Measurements from ENCODE around the gene IRS2. TPM values are rescaled to one million over a fixed set of nuclear protein-coding genes. Genes with fewer than 3 reads are reported as not detected.

The IRS2 gene
- polyA plus RNA-seq, 3 donors from 2014 or later: 0.57 to 2.6 (median 2.5) TPM

DNA sequence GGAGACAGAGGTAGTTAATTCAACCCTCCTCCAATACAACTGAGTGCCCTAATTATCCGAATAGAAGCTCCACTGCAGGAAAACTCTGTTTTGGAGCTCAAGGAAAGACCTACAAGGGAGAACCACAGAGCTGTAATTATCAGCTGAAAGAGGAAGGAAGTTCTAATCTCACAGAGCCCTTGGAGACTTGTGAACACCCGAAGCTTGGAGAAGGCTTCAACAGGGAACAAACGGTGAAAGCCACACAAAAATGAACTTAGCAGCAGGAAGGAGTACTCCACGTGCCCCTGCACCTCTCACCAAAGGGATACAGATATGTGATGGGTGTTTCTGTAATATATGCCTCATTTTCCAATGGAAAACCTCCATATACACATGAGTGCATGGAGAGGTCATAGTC, 61.1 kb downstream of the IRS2 start:
- no peak for DNase-seq
- no peak overlapping the region for H3K4me3 Mint-ChIP-seq
- no peaks in the 10 kb centered on the region for H3K4me1 Mint-ChIP-seq
- H3K27me3 Mint-ChIP-seq (ENCODE audit: low read depth in 3 of 3): peaks cover 2 to 9% (median 3%) of the 10 kb centered on the region in 3 donors
- no peaks in the 10 kb centered on the region for H3K36me3 Mint-ChIP-seq
- H3K27ac Mint-ChIP-seq: no peak overlapping the region
- peaks cover 0 to 2% (median 0%) of the 10 kb centered on the region in 6 donors for H3K9me3 Mint-ChIP-seq

DNA sequence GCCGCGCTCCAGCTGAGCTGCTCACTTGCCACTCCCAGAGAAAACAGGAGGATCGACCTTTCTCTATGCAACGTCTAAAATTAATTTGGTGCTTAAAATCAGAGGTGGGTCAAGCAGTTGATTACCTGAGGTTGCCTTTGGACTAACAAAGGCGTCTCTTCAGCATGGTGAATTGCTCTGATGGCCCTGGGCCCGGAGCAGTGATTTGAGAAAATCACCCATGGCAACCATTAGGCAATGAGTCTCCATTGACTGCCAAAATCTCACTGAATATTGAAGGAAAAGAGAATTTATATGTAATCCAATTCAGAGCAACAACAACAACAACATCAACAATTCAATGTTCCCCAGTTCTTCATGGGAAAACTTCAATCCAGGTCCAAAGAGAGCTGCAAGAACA, 61.8 kb downstream of the IRS2 start:
- H3K4me1 Mint-ChIP-seq: no peaks in the 10 kb centered on the region
- H3K36me3 Mint-ChIP-seq: no peaks in the 10 kb centered on the region
- no peak overlapping the region for H3K4me3 Mint-ChIP-seq
- H3K27ac Mint-ChIP-seq: no peak overlapping the region
- H3K27me3 Mint-ChIP-seq (ENCODE audit: low read depth in 3 of 3): peaks cover 1 to 6% (median 2%) of the 10 kb centered on the region in 3 donors
- peaks cover 0 to 2% (median 0%) of the 10 kb centered on the region in 6 donors for H3K9me3 Mint-ChIP-seq
- no peak for DNase-seq

- Mint-ChIP-seq H3K4me3 (no peak overlapping the region), H3K27ac (no peak overlapping the region), H3K9me3 (no peaks in the 10 kb centered on the region), H3K36me3 (no peaks in the 10 kb centered on the region), H3K27me3 (ENCODE audit: low read depth in 3 of 3) (peaks cover 1 to 4% (median 2%) of the 10 kb centered on the region in 3 donors), H3K4me1 (no peaks in the 10 kb centered on the region)
- DNase-seq: no peak
Observed at GRCh38 chr13:109723046-109723445, 63.3 kb downstream of the IRS2 start.

DNA sequence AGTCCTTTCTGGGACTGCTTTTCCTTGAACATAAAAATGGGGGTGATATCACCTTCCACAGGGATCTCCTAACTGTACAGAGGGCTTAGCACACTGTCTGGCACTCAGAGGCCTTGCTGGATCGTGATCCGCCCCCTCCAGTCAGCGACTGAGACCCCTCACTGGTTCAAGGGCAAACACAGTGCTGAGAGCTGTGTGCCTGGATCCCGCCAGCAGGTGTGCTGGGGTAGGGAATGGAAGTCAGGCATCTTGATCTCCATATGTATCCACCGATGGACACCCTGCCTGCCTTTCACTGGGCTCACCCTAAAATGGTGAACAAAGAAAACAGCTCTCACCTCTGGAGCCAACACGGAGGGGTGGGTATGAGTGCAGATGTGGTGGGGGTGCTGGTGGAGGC, 64.3 kb downstream of the IRS2 start:
- no peak overlapping the region for H3K27ac Mint-ChIP-seq
- no peaks in the 10 kb centered on the region for H3K36me3 Mint-ChIP-seq
- no peaks in the 10 kb centered on the region for H3K9me3 Mint-ChIP-seq
- peaks cover 1 to 7% (median 2%) of the 10 kb centered on the region in 3 donors for H3K27me3 Mint-ChIP-seq (ENCODE audit: low read depth in 3 of 3)
- H3K4me1 Mint-ChIP-seq: no peaks in the 10 kb centered on the region
- DNase-seq: no peak
- H3K4me3 Mint-ChIP-seq: no peak overlapping the region

GRCh38 chr13:109720758-109721184, 65.6 kb downstream of the IRS2 start:
- Mint-ChIP-seq H3K36me3 (no peaks in the 10 kb centered on the region), H3K27me3 (ENCODE audit: low read depth in 3 of 3) (peaks cover 0 to 6% (median 3%) of the 10 kb centered on the region in 3 donors), H3K9me3 (no peaks in the 10 kb centered on the region), H3K4me1 (no peaks in the 10 kb centered on the region), H3K4me3 (no peak overlapping the region), H3K27ac (no peak overlapping the region)
- DNase-seq: no peak

GRCh38 chr13:109719962-109720646, 66.3 kb downstream of the IRS2 start:
- Mint-ChIP-seq H3K27me3 (ENCODE audit: low read depth in 3 of 3) (peaks cover 1 to 6% (median 3%) of the 10 kb centered on the region in 3 donors), H3K4me1 (no peaks in the 10 kb centered on the region), H3K36me3 (no peaks in the 10 kb centered on the region), H3K4me3 (no peak overlapping the region), H3K27ac (no peak overlapping the region), H3K9me3 (no peaks in the 10 kb centered on the region)
- DNase-seq: no peak

GRCh38 chr13:109718726-109719125, 67.7 kb downstream of the IRS2 start:
- H3K27me3 Mint-ChIP-seq (ENCODE audit: low read depth in 3 of 3): peaks cover 2 to 6% (median 3%) of the 10 kb centered on the region in 3 donors
- no peaks in the 10 kb centered on the region for H3K4me1 Mint-ChIP-seq
- H3K36me3 Mint-ChIP-seq: no peaks in the 10 kb centered on the region
- no peak overlapping the region for H3K4me3 Mint-ChIP-seq
- no peaks in the 10 kb centered on the region for H3K9me3 Mint-ChIP-seq
- H3K27ac Mint-ChIP-seq: no peak overlapping the region
- DNase-seq: no peak

DNA sequence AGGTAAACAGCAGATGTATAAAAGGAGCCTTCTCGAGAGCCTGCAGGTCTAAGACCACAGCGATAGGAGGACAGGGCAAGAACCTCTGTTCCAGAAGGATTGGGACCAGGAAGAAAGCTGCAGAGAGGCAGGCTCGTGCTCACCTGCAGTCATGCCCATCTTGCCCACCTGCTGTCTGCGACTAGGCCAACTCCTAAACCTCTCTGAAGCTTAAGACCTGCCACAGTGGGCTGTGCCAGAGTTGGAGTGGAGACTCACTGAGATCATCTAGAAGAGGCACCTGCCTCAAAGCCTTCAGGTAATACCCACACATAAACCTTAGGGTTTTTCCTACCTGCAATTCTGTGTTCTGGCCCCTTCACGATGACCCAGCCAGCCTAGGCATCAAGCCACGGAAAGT, 68.7 kb downstream of the IRS2 start:
- Mint-ChIP-seq H3K9me3 (no peaks in the 10 kb centered on the region), H3K27me3 (ENCODE audit: low read depth in 3 of 3) (peaks cover 2 to 8% (median 2%) of the 10 kb centered on the region in 3 donors), H3K27ac (no peak overlapping the region), H3K4me3 (no peak overlapping the region), H3K4me1 (no peaks in the 10 kb centered on the region), H3K36me3 (no peaks in the 10 kb centered on the region)
- no peak for DNase-seq

GRCh38 chr13:109715902-109716301, 70.5 kb downstream of the IRS2 start:
- DNase-seq: no peak
- Mint-ChIP-seq H3K36me3 (no peaks in the 10 kb centered on the region), H3K4me1 (no peaks in the 10 kb centered on the region), H3K4me3 (no peak overlapping the region), H3K27ac (no peak overlapping the region), H3K9me3 (no peaks in the 10 kb centered on the region), H3K27me3 (ENCODE audit: low read depth in 3 of 3) (peaks cover 2 to 8% (median 5%) of the 10 kb centered on the region in 3 donors)

DNA sequence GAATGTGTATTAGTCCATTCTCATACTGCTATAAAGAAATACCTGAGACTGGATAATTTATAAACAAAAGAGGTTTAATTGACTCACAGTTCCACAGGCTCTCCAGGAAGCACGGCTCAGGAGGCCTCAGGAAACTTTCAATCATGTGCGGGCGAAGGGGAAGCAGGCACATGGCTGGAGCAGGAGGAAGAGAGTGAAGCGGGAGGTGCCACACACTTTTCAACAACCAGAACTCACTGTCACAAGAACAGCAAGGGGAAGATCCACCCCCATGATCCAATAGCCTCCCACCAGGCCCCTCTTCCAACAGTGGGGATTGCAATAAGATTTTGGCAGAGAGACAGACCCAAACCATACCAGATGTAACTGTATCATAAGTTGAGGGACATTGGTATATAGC, 72.7 kb downstream of the IRS2 start:
- Mint-ChIP-seq H3K27ac (no peak overlapping the region), H3K36me3 (no peaks in the 10 kb centered on the region), H3K4me1 (peaks cover 6% of the 10 kb centered on the region in 2 donors), H3K4me3 (no peak overlapping the region), H3K9me3 (no peaks in the 10 kb centered on the region), H3K27me3 (ENCODE audit: low read depth in 3 of 3) (peaks cover 2 to 8% (median 5%) of the 10 kb centered on the region in 3 donors)
- DNase-seq: no peak

DNA sequence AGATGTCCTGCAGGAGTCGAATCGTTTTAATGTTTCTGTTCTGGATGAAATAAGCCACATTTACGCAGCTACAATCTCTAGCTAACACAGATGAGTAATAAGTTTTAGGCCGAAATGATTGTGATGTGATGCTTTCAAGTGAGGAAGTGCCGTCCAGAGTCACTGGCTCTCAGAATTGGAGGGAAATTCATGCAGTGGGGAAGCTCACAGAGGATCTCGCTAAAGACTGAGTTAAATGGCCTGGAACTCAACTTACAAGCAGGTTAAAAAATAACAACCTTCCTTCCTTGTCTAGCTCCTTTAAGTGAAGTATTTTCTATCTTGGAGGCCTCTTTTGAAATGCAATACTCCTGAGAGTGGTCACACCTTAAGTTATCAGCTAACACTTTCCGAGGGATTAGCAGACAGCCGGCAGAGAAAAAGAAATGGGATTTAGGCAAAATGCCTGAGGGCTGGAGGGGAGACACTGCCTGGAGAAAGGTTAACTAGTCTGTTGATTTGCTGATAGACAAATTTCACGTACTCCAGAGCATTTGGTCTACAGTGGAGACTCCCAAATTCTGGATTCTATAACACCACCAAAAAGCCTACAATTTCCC, 74.2 kb downstream of the IRS2 start:
- Mint-ChIP-seq H3K9me3 (no peaks in the 10 kb centered on the region), H3K4me3 (no peak overlapping the region), H3K27me3 (ENCODE audit: low read depth in 3 of 3) (peaks cover 4 to 17% (median 6%) of the 10 kb centered on the region in 3 donors), H3K27ac (no peak overlapping the region), H3K36me3 (no peaks in the 10 kb centered on the region), H3K4me1 (peaks cover 21% of the 10 kb centered on the region in 2 donors)
- no peak for DNase-seq

DNA sequence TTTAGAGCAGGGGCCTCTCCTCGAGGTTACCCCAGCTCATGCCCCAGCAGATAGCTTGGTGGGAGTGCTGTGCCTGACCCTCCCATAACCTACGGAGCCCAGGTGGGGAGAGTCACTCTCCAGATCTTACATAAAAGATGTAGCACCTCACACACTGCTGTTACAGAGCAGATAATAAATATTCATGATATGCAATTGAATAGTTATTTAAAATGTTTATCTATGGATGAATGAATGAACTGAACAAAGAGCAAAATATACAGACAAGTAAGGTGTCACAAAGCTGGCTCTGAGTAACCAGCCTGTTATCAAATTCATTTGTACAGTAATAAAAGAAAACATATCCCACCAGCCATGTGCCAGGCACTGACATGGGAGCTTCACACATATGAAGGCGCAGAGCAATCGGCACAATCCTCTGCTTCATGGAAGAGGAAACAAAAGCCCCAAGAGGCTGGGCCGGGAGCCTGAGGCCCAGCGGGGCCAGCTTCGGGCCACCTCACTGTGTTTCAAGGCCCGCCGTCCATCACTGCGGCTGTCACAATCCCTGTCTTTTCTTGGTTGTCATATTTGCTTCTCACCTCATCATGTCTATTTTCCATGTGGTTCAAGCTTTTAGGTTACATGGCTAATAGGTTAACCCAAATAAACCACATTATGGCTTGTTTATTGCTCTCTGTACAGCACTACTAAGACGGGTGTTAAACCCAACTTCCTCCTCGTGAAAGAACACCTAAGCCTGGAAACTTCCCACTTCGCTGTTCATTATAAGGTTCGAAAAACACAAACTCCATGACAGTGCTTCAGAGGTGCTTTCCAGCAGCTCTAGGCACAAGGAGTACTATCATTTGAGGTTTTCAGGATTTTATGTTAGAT, 78.4 kb downstream of the IRS2 start:
- peak overlapping the region in 5 of 6 donors; percentile 13 to 77 (median 50) for H3K27ac Mint-ChIP-seq
- peaks cover 44 to 46% of the 10 kb centered on the region in 2 donors for H3K4me1 Mint-ChIP-seq
- H3K27me3 Mint-ChIP-seq (ENCODE audit: low read depth in 3 of 3): peaks cover 22 to 37% (median 28%) of the 10 kb centered on the region in 3 donors
- DNase-seq: peak; percentile 73 to 78 (median 77)
- peak overlapping the region; percentile 38 to 77 (median 60) for H3K4me3 Mint-ChIP-seq
- peaks cover 0 to 3% (median 0%) of the 10 kb centered on the region in 3 donors for H3K36me3 Mint-ChIP-seq
- H3K9me3 Mint-ChIP-seq: peaks cover 0 to 3% (median 0%) of the 10 kb centered on the region in 6 donors

DNA sequence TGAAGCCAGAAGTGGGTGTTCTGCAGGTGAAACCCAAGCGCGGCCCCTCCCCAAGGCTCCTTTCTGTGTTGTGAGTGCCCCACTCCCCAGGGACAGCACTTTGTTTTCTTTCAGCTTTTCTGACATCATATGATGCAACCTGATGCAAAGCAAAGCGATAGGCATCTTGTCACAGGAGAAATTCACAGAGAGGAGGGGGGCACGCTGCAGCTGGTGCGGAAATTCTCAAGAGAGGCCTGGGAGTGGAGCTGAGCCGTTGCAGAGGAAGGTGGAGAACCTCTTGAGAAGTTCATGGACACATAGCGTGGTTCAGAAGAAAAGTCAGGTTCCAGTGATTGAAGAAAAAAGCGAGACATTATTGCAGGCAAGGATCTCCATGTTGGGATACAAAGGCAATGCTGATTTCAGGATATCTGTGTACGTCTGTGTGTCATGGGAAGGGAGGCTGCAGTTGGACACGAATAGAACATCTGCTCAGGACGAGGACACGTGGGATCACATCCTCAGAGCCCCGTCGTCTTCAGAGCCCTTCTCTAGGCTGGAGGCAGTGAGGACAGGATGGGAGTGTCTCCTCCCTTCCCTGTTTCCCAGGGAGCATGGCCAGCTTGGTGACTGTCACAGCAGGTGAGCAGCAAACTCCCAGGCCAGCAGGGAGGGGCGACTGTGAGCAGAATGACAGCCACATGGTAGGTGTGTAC, 79.2 kb downstream of the IRS2 start:
- peaks cover 44 to 46% of the 10 kb centered on the region in 2 donors for H3K4me1 Mint-ChIP-seq
- H3K36me3 Mint-ChIP-seq: peaks cover 0 to 3% (median 0%) of the 10 kb centered on the region in 3 donors
- H3K4me3 Mint-ChIP-seq: peak overlapping the region; percentile 23 to 77 (median 58)
- DNase-seq: no peak
- peak overlapping the region in 2 of 6 donors; percentile 48 to 50 for H3K27ac Mint-ChIP-seq
- H3K9me3 Mint-ChIP-seq: peaks cover 0 to 3% (median 0%) of the 10 kb centered on the region in 6 donors
- H3K27me3 Mint-ChIP-seq (ENCODE audit: low read depth in 3 of 3): peaks cover 22 to 36% (median 28%) of the 10 kb centered on the region in 3 donors

Measured in immature natural killer cell (primary cell).